Right lobe of liver (tissue), 6 donors: ENCODE measurements around the gene GSG1. TPM values are rescaled to one million over a fixed set of nuclear protein-coding genes. Genes with fewer than 3 reads are reported as not detected.

Source experiments
- ATAC-seq, 4 donors: fragments of 200-7000 bp; cut with Tn5 transposase; one replicate each; pipeline ENCODE4 v1.9.1; 2020; ENCODE audit warnings: mild to moderate bottlenecking in 4 of 4, moderate library complexity in 4 of 4
- DNase-seq, 3 donors: peaks; one replicate each; pipeline ENCODE4 v3.0.0-alpha.2; 2020
- H3K27ac ChIP-seq, 3 donors: fragments of 200-600 bp; one replicate each; pipeline ENCODE4 v1.8.0; 2022
- H3K27me3 ChIP-seq, 2 donors: fragments of 200-600 bp; one replicate each; pipeline ENCODE4 v1.8.0; 2022
- H3K36me3 ChIP-seq, 4 donors: fragments of 200-600 bp; sonication (generic) in 1 of 4; one replicate each; pipeline versions ENCODE4 v1.5.1 to v1.8.0; 2017 to 2022; ENCODE audit warnings: control low read depth in 1 of 4
- H3K4me1 ChIP-seq, 4 donors: fragments of 200-600 bp; sonication (generic) in 1 of 4; one replicate each; pipeline versions ENCODE4 v1.5.1 to v1.8.0; 2017 to 2022; ENCODE audit warnings: control low read depth in 1 of 4
- H3K4me3 ChIP-seq, 3 donors: fragments of 200-600 bp; one replicate each; pipeline ENCODE4 v1.8.0; 2022
- H3K9me3 ChIP-seq, 4 donors: fragments of 200-600 bp; sonication (generic) in 1 of 4; one replicate each; pipeline versions ENCODE4 v1.5.1 to v1.8.0; 2017 to 2022; ENCODE audit warnings: control low read depth in 1 of 4
- CTCF ChIP-seq, 4 donors: fragments of 200-600 bp in 3 of 4; fragments of 450-650 bp in 1 of 4; IDR thresholded peaks; one replicate each; pipeline versions ENCODE4 v1.5.1 to v1.8.0; 2016 to 2022; ENCODE audit warnings: antibody characterized with exemption in 4 of 4, mild to moderate bottlenecking in 2 of 4
- POLR2A ChIP-seq: fragments of 450-650 bp; IDR thresholded peaks from one replicate; pipeline ENCODE4 v1.6.1; 2017; ENCODE audit warnings: antibody characterized with exemption, mild to moderate bottlenecking
- WGBS: methylation state at CpG from one replicate; pipeline ENCODE4 v1.1.6; 2018; ENCODE audit warnings: low coverage, low lambda C conversion rate; ENCODE audit not compliant: insufficient coverage; ENCODE audit errors: missing lambda C conversion rate; 5-methylcytosine and 5-hydroxymethylcytosine counted together
- intact Hi-C, 2 donors: fragments of 100-400 bp; cut with DNase I; formaldehyde crosslinking; loops; one replicate each; pipeline versions ENCODE4 v1.11.2 to v1.14.1; 2022
- total RNA-seq, 6 experiments: library from RNA; depleted of rRNA in 2 of 6; stranded (reverse); fragments of >200 nt in 2 of 6; fragmentation: NEBNext Ultra II Directional in 3 of 6; extraction: Animal tissue kit (Norgen Biotek cat#: 25700) in 3 of 6; gene quantifications; one replicate each; pipeline versions ENCODE4 v1.1.0 to v1.2.4, GENCODE V29; 2016 to 2023
- donor health status: DM: no; HTN: yes; CAD: no.
- donor health status: DM: no; HTN: no; CAD: no.
- donor health status: DM: no; HTN: no; CAD: no.
- donor health status: DM: no; HTN: yes; CAD: no.
- donor health status: DM: no; HTN: yes; CAD: no.

The GSG1 gene
- total RNA-seq, 6 experiments from 2014 or later: not detected

DNA sequence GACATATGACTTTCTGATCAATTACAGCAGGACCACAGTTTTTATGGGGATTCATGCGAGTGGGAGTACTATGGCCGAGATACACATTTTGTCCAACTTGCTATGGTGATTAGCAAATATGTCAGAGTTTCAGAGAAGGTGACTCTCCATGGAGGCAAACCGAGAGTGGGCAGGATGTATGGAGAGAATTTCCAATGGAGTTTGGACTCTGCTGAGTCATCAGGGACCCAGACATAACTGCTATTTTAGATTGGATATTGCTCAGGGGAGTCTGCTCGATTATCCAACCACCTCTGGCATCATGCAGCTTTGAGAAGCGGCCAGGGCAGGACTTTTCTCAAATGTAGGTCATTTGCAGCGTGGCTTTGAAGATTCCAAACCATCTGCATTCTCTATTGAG lies 9.5 kb upstream of the GSG1 start:
- intact Hi-C loops: no loop called here
- H3K4me1 ChIP-seq: no peaks in the 10 kb centered on the region
- no peak for ATAC-seq
- no peak for DNase-seq
- H3K36me3 ChIP-seq: no peaks in the 10 kb centered on the region
- no peak overlapping the region for H3K4me3 ChIP-seq
- TF ChIP-seq CTCF (IDR thresholded peaks at IDR 0.05): no peak
- TF ChIP-seq POLR2A: no peak
- WGBS: 65% methylated on average over 6 of the region's 6 CpGs
- H3K27ac ChIP-seq: no peak overlapping the region
- no peaks in the 10 kb centered on the region for H3K9me3 ChIP-seq
- H3K27me3 ChIP-seq: no peaks in the 10 kb centered on the region

DNA sequence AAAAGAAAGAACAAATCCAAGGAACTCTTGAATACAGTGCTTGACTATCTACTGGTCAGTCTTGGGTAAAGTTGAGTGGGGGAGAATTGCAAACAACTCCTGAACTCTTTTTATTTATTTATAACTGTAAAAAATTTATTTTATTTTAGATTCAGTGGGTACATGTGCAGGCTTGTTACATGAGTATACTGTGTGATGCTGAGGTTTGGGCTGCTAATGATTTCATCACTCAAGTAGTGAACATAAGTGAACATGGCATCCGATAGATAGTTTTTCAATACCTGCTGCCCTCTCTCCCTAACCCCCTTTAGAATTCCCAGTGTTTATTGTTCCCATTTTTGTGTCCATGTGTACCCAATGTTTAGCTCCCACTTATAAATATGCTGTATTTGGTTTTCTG lies 3.2 kb upstream of the GSG1 start:
- DNase-seq: no peak
- H3K4me1 ChIP-seq: no peaks in the 10 kb centered on the region
- no peak overlapping the region for H3K27ac ChIP-seq
- no peak overlapping the region for H3K4me3 ChIP-seq
- H3K27me3 ChIP-seq: no peaks in the 10 kb centered on the region
- no peaks in the 10 kb centered on the region for H3K9me3 ChIP-seq
- intact Hi-C loops: loop anchor here in 1 of 2 donors (10.0 kb wide), 1 partner anchor 98 kb away; no protein-coding TSS in a partner anchor
- TF ChIP-seq POLR2A (no peak), CTCF (IDR thresholded peaks at IDR 0.05) (no peak)
- H3K36me3 ChIP-seq: no peaks in the 10 kb centered on the region
- WGBS: 90% methylated on average over 1 of the region's 1 CpG
- ATAC-seq: no peak

GRCh38 chr12:13105781-13106180 lies 2.3 kb upstream of the GSG1 start:
- Histone ChIP-seq H3K36me3 (no peaks in the 10 kb centered on the region), H3K9me3 (no peaks in the 10 kb centered on the region), H3K27me3 (no peaks in the 10 kb centered on the region), H3K27ac (no peak overlapping the region), H3K4me1 (peaks cover 0 to 3% (median 0%) of the 10 kb centered on the region in 4 donors), H3K4me3 (no peak overlapping the region)
- 43% methylated on average over 1 of the region's 1 CpG for WGBS
- TF ChIP-seq POLR2A (no peak), CTCF (IDR thresholded peaks at IDR 0.05) (no peak)
- ATAC-seq (no peak), DNase-seq (no peak)
- intact Hi-C loops: loop anchor here in 1 of 2 donors (10.0 kb wide), 1 partner anchor 99 kb away; no protein-coding TSS in a partner anchor

GRCh38 chr12:13104409-13104808 lies 942 bp upstream of the GSG1 start:
- no peaks in the 10 kb centered on the region for H3K9me3 ChIP-seq
- no peaks in the 10 kb centered on the region for H3K27me3 ChIP-seq
- WGBS: 56% methylated on average over 2 of the region's 3 CpGs
- ATAC-seq (no peak), DNase-seq (no peak)
- intact Hi-C loops: loop anchor here in 1 of 2 donors (10.0 kb wide), 1 partner anchor 100 kb away; no protein-coding TSS in a partner anchor
- H3K27ac ChIP-seq: no peak overlapping the region
- H3K36me3 ChIP-seq: no peaks in the 10 kb centered on the region
- H3K4me1 ChIP-seq: peaks cover 0 to 10% (median 0%) of the 10 kb centered on the region in 4 donors
- no peak overlapping the region for H3K4me3 ChIP-seq
- TF ChIP-seq POLR2A: no peak
- TF ChIP-seq CTCF (IDR thresholded peaks at IDR 0.05): no peak
